H1 (cell line): Measurements from ENCODE around the gene MXD3. TPM values are rescaled to one million over a fixed set of nuclear protein-coding genes. Genes with fewer than 3 reads are reported as not detected.

ENCODE experiments used
- CTCF ChIA-PET: fragments of 300-600 bp; sonication (Branson Sonifier 250); formaldehyde crosslinking; loops from one replicate; lab custom pipeline; 2021; ENCODE audit not compliant: partially characterized antibody; lab: Charles Lee
- POLR2A ChIA-PET: fragments of 300-600 bp; sonication (Branson Sonifier 250); formaldehyde crosslinking; loops from one replicate; lab custom pipeline; 2021; ENCODE audit warnings: inconsistent platforms; ENCODE audit not compliant: partially characterized antibody; lab: Charles Lee
- DNase-seq, 2 experiments: peaks; one replicate each; pipeline versions ENCODE4 v3.0.0 to v3.0.0-alpha.2; 2010 to 2022; ENCODE audit warnings: low spot score in 2 of 2, low read depth in 1 of 2, mixed read lengths in 1 of 2
- FAIRE-seq: peaks from 2 replicates; lab custom pipeline; 2011; peaks lifted over from hg19 to GRCh38; lab: Jason Lieb, UNC
- H2AFZ ChIP-seq: 2 replicates; pipeline ENCODE4 v1.8.1; 2012; ENCODE audit warnings: low read length, inconsistent platforms
- H2AK5ac ChIP-seq: 2 replicates; pipeline ENCODE4 v1.6.1; 2013; ENCODE audit warnings: low read depth, low read length
- H2BK120ac ChIP-seq: replicated peaks from 2 replicates; pipeline ENCODE3; 2013; ENCODE audit warnings: low read depth, low read length, inconsistent platforms
- H2BK12ac ChIP-seq: 2 replicates; pipeline ENCODE4 v1.6.1; 2013; ENCODE audit warnings: low read depth, low read length
- H2BK15ac ChIP-seq: 2 replicates; pipeline ENCODE4 v1.6.1; 2013; ENCODE audit warnings: low read length
- H2BK20ac ChIP-seq: 2 replicates; pipeline ENCODE4 v1.6.1; 2013; ENCODE audit warnings: low read length
- H2BK5ac ChIP-seq: 2 replicates; pipeline ENCODE4 v1.6.1; 2013; ENCODE audit warnings: low read depth, low read length
- H3K14ac ChIP-seq: 2 replicates; pipeline ENCODE4 v1.6.1; 2013; ENCODE audit warnings: inconsistent platforms; ENCODE audit not compliant: insufficient read length
- H3K18ac ChIP-seq: 2 replicates; pipeline ENCODE4 v1.6.1; 2013; ENCODE audit warnings: low read length; ENCODE audit errors: extremely low read depth
- H3K23ac ChIP-seq: 2 replicates; pipeline ENCODE4 v1.6.1; 2013; ENCODE audit warnings: inconsistent platforms; ENCODE audit not compliant: insufficient read length
- H3K23me2 ChIP-seq: 2 replicates; pipeline ENCODE4 v1.6.1; 2013; ENCODE audit warnings: low read depth, low read length
- H3K27ac ChIP-seq: 2 replicates; pipeline ENCODE4 v1.6.1; 2011; ENCODE audit warnings: low read depth, low read length, inconsistent platforms
- H3K27me3 ChIP-seq, 4 experiments: replicated peaks in 1 of 4; 1 replicate in 1 of 4; 2 replicates in 3 of 4; pipeline versions ENCODE4 v1.6.1 to v1.8.1; 2011 to 2013; ENCODE audit warnings: low read length in 3 of 4, mild to moderate bottlenecking in 3 of 4, inconsistent platforms in 2 of 4, mixed read lengths in 2 of 4, moderate library complexity in 1 of 4; ENCODE audit not compliant: control insufficient read depth in 3 of 4, insufficient read depth in 3 of 4; ENCODE audit errors: extremely low read depth in 1 of 4
- H3K36me3 ChIP-seq, 4 experiments: 2 replicates each; pipeline versions ENCODE4 v1.6.1 to v1.8.1; 2011 to 2013; ENCODE audit warnings: mild to moderate bottlenecking in 4 of 4, low read length in 3 of 4, moderate library complexity in 2 of 4, control low read depth in 1 of 4, inconsistent platforms in 1 of 4; ENCODE audit not compliant: insufficient read depth in 4 of 4, control insufficient read depth in 2 of 4
- H3K4ac ChIP-seq: replicated peaks from 2 replicates; pipeline ENCODE3; 2013; ENCODE audit warnings: low read length, low read depth, mixed read lengths, inconsistent platforms; ENCODE audit not compliant: insufficient read length
- H3K4me1 ChIP-seq, 4 experiments: replicated peaks in 1 of 4; 1 replicate in 1 of 4; 2 replicates in 3 of 4; pipeline versions ENCODE4 v1.6.1 to v1.8.1; 2011 to 2013; ENCODE audit warnings: low read length in 3 of 4, inconsistent platforms in 2 of 4, mixed read lengths in 1 of 4; ENCODE audit not compliant: insufficient read depth in 4 of 4, control insufficient read depth in 3 of 4
- H3K4me2 ChIP-seq, 2 experiments: 2 replicates each; pipeline versions ENCODE4 v1.6.1 to v1.8.1; 2011 to 2013; ENCODE audit warnings: low read depth in 2 of 2, low read length in 2 of 2, control low read depth in 1 of 2, inconsistent platforms in 1 of 2, mild to moderate bottlenecking in 1 of 2; ENCODE audit not compliant: insufficient read depth in 1 of 2
- H3K4me3 ChIP-seq, 4 experiments: fragments of 200-600, 300-600 bp in 1 of 4; sonication (generic), shearing (Covaris generic), sonication (Bioruptor Twin) in 1 of 4; 2 replicates each; pipeline versions ENCODE4 v1.5.1 to v1.8.1; 2011 to 2016; ENCODE audit warnings: low read length in 4 of 4, low read depth in 3 of 4, control low read depth in 2 of 4, inconsistent platforms in 2 of 4, mild to moderate bottlenecking in 2 of 4, mixed read lengths in 1 of 4, moderate library complexity in 1 of 4; ENCODE audit not compliant: insufficient read depth in 2 of 4; ENCODE audit errors: extremely low read depth in 1 of 4
- H3K56ac ChIP-seq: replicated peaks from 2 replicates; pipeline ENCODE3; 2013; ENCODE audit warnings: low read depth, mild to moderate bottlenecking, mixed read lengths, low read length, inconsistent platforms; ENCODE audit not compliant: insufficient read length
- H3K79me1 ChIP-seq: 2 replicates; pipeline ENCODE4 v1.6.1; 2013; ENCODE audit warnings: low read depth, low read length, control low read depth
- H3K79me2 ChIP-seq, 2 experiments: 2 replicates each; pipeline versions ENCODE4 v1.6.1 to v1.8.1; 2012 to 2013; ENCODE audit warnings: low read length in 2 of 2, mild to moderate bottlenecking in 2 of 2, inconsistent platforms in 1 of 2; ENCODE audit not compliant: insufficient read depth in 2 of 2, control insufficient read depth in 1 of 2
- H3K9ac ChIP-seq, 4 experiments: replicated peaks in 1 of 4; 1 replicate in 1 of 4; 2 replicates in 3 of 4; pipeline versions ENCODE4 v1.6.1 to v1.8.1; 2011 to 2013; ENCODE audit warnings: low read depth in 3 of 4, low read length in 3 of 4, control low read depth in 2 of 4, mild to moderate bottlenecking in 2 of 4, moderate library complexity in 2 of 4, inconsistent platforms in 1 of 4; ENCODE audit errors: extremely low read depth in 1 of 4
- H3K9me3 ChIP-seq, 2 experiments: 2 replicates each; pipeline versions ENCODE4 v1.6.1 to v1.8.1; 2012 to 2013; ENCODE audit warnings: mild to moderate bottlenecking in 2 of 2, moderate library complexity in 2 of 2, control low read depth in 1 of 2, inconsistent platforms in 1 of 2, low read depth in 1 of 2, low read length in 1 of 2, mixed read lengths in 1 of 2; ENCODE audit not compliant: insufficient read depth in 2 of 2
- H4K20me1 ChIP-seq, 2 experiments: replicated peaks in 1 of 2; 2 replicates each; pipeline versions ENCODE3 to v1.8.1; 2011 to 2013; ENCODE audit warnings: inconsistent platforms in 2 of 2, low read length in 2 of 2, mild to moderate bottlenecking in 1 of 2; ENCODE audit not compliant: insufficient read depth in 2 of 2, control insufficient read depth in 1 of 2
- H4K5ac ChIP-seq: 2 replicates; pipeline ENCODE4 v1.6.1; 2013; ENCODE audit warnings: low read length, low read depth, mixed read lengths, inconsistent platforms; ENCODE audit not compliant: insufficient read length
- H4K8ac ChIP-seq: 2 replicates; pipeline ENCODE4 v1.8.0; 2013; ENCODE audit warnings: mild to moderate bottlenecking, moderate library complexity, low read length, inconsistent platforms; ENCODE audit not compliant: insufficient read depth; ENCODE audit errors: extremely low read depth
- H4K91ac ChIP-seq: replicated peaks from 2 replicates; pipeline ENCODE3; 2013; ENCODE audit warnings: low read length, mixed read lengths, inconsistent platforms; ENCODE audit not compliant: insufficient read length
- CHD2 ChIP-seq: IDR thresholded peaks from 2 replicates; pipeline ENCODE4 v1.6.1; 2012; ENCODE audit warnings: low read length, improper control_type of control experiment
- CTBP2 ChIP-seq: IDR thresholded peaks from 2 replicates; pipeline ENCODE4 v1.7.0; 2011; ENCODE audit warnings: borderline replicate concordance, mild to moderate bottlenecking, moderate library complexity, mixed read lengths, low read length; ENCODE audit not compliant: insufficient read depth, insufficient read length
- PHF8 ChIP-seq: fragments of 200-600 bp; sonication (generic); conservative IDR thresholded peaks from 2 replicates; pipeline ENCODE4 v1.7.1; 2012; ENCODE audit warnings: low read depth, mild to moderate bottlenecking, inconsistent platforms, low read length, moderate library complexity
- RBBP5 ChIP-seq: IDR thresholded peaks from 2 replicates; pipeline ENCODE4 v1.7.1; 2012; ENCODE audit warnings: low read depth, mild to moderate bottlenecking, inconsistent platforms, low read length, moderate library complexity, borderline replicate concordance
- WGBS, 2 experiments: shearing (Covaris generic) in 1 of 2; methylation state at CpG; one replicate each; pipeline versions ENCODE4 v1.1.6 to v1.1.7; 2013 to 2015; ENCODE audit warnings: low lambda C conversion rate in 2 of 2, mixed read lengths in 2 of 2, inconsistent platforms in 1 of 2, low coverage in 1 of 2, missing lambda C conversion rate in 1 of 2; ENCODE audit not compliant: insufficient replicate concordance in 2 of 2, insufficient coverage in 1 of 2, insufficient read length in 1 of 2; ENCODE audit errors: extremely low coverage in 1 of 2, missing lambda C conversion rate in 1 of 2; 5-methylcytosine and 5-hydroxymethylcytosine counted together
- polyA plus RNA-seq, 7 experiments: library from polyadenylated mRNA; depleted of rRNA in 3 of 7; stranded (reverse) in 5 of 7; unstranded in 2 of 7; fragments of >200 nt in 5 of 7; fragments of 200-250 nt in 2 of 7; gene quantifications; 1 replicate in 5 of 7; 2 replicates in 1 of 7; 4 replicates in 1 of 7; pipeline versions ENCODE4 v1.2.1 to v1.2.3, GENCODE V29; 2011 to 2013; ENCODE audit warnings: missing spikeins in 2 of 7, mixed read lengths in 2 of 7
- total RNA-seq: library from RNA; stranded (reverse); fragmentation: NEBNext Ultra II Directional; extraction: Animal tissue kit (Norgen Biotek cat#: 25700); gene quantifications from 2 replicates; pipeline ENCODE4 v1.2.1, GENCODE V29; 2021

The MXD3 gene
- total and polyA plus RNA-seq, 2 of the 8 experiments (the other 6 are each of a cell fraction or from before 2014, with no cell fraction given), result 6.5 to 7.7 TPM

GRCh38 chr5:177357146-177357458 lies 45.4 kb upstream of the MXD3 start:
- H3K27ac ChIP-seq, result no peak overlapping the region
- no peak for TF ChIP-seq PHF8
- no peak for TF ChIP-seq CHD2
- TF ChIP-seq CTBP2, result no peak
- TF ChIP-seq RBBP5, result no peak
- peaks cover 1% of the 10 kb centered on the region; the same call in 1 of the 2 replicates for H3K23me2 ChIP-seq
- no peak overlapping the region for H3K56ac ChIP-seq
- H3K4me3 ChIP-seq, result no peak overlapping the region
- ChIA-PET CTCF (interaction anchor here (1.1 to 11.2 kb wide), 3 partner anchors 11 to 39 kb away, joined by 3 to 142 read pairs (median 5); no protein-coding TSS in a partner anchor), POLR2A (no interaction called here)
- peaks cover 0 to 4% (median 2%) of the 10 kb centered on the region in 4 experiments; a peak in 5 of 7 replicates for H3K4me1 ChIP-seq
- no peak overlapping the region for H3K18ac ChIP-seq
- no peak overlapping the region for H2BK120ac ChIP-seq
- FAIRE-seq (no peak), DNase-seq (no peak)
- peaks cover 0 to 8% (median 1%) of the 10 kb centered on the region in 4 experiments; a peak in 2 of 7 replicates for H3K27me3 ChIP-seq
- H3K79me2 ChIP-seq, result no peaks in the 10 kb centered on the region
- no peak overlapping the region for H3K4me2 ChIP-seq
- no peak overlapping the region for H3K14ac ChIP-seq
- no peak overlapping the region for H2AFZ ChIP-seq
- H3K36me3 ChIP-seq, result no peaks in the 10 kb centered on the region
- no peak overlapping the region for H3K9ac ChIP-seq
- H4K8ac ChIP-seq, result no peak overlapping the region
- H3K4ac ChIP-seq, result peak overlapping the region; percentile 85
- H4K91ac ChIP-seq, result no peak overlapping the region
- H3K79me1 ChIP-seq, result no peaks in the 10 kb centered on the region
- 81% methylated on average over 5 of the region's 5 CpGs; no CpG with 5 or more reads in 1 of the 2 experiments for WGBS, 2 experiments
- H2BK20ac ChIP-seq, result no peak overlapping the region
- H4K5ac ChIP-seq, result no peak overlapping the region
- H2BK15ac ChIP-seq, result no peak overlapping the region
- H3K9me3 ChIP-seq, result no peaks in the 10 kb centered on the region
- peak overlapping the region; percentile 75; the same call in 1 of the 2 replicates for H2BK12ac ChIP-seq
- peak overlapping the region; percentile 56; the same call in 1 of the 2 replicates for H2AK5ac ChIP-seq
- no peaks in the 10 kb centered on the region for H4K20me1 ChIP-seq
- H2BK5ac ChIP-seq, result no peak overlapping the region
- no peak overlapping the region for H3K23ac ChIP-seq
